Neural cell (in vitro differentiated cells): Measurements from ENCODE around the gene BCL11B. TPM values are rescaled to one million over a fixed set of nuclear protein-coding genes. Genes with fewer than 3 reads are reported as not detected.

Source experiments
- H2AFZ ChIP-seq: fragments of 200-600, 300-800 bp; sonication (generic), shearing (Covaris generic); 2 replicates; pipeline ENCODE4 v1.6.0; 2014; ENCODE audit warnings: low read depth, mild to moderate bottlenecking, antibody characterized with exemption, low read length, moderate library complexity
- H3F3A ChIP-seq: fragments of 200-600 bp; shearing (Covaris generic); 2 replicates; pipeline ENCODE4 v1.6.1; 2016; ENCODE audit warnings: mild to moderate bottlenecking, moderate library complexity, mixed read lengths, antibody characterized with exemption, low read length; ENCODE audit not compliant: insufficient read depth, poor library complexity, severe bottlenecking
- H3K27ac ChIP-seq: fragments of 200-600, 300-800 bp; sonication (generic), shearing (Covaris generic); 2 replicates; pipeline ENCODE4 v1.5.1; 2014; ENCODE audit warnings: mild to moderate bottlenecking, low read length, moderate library complexity
- H3K27me3 ChIP-seq: fragments of 300-800, 200-600 bp; sonication (generic), shearing (Covaris generic); 2 replicates; pipeline ENCODE4 v1.6.0; 2014; ENCODE audit warnings: mild to moderate bottlenecking, low read depth, low read length, moderate library complexity; ENCODE audit not compliant: insufficient read depth
- H3K36me3 ChIP-seq: fragments of 300-800, 200-600 bp; sonication (generic), shearing (Covaris generic); 2 replicates; pipeline ENCODE4 v1.5.1; 2014; ENCODE audit warnings: mild to moderate bottlenecking, antibody characterized with exemption, low read length, moderate library complexity; ENCODE audit not compliant: insufficient read depth
- H3K4me2 ChIP-seq: fragments of 300-800, 200-600 bp; sonication (generic), shearing (Covaris generic); 2 replicates; pipeline ENCODE4 v1.6.0; 2014; ENCODE audit warnings: mild to moderate bottlenecking, low read length
- H3K4me3 ChIP-seq: fragments of 300-800, 200-600 bp; sonication (generic), shearing (Covaris generic); 2 replicates; pipeline ENCODE4 v1.5.1; 2014; ENCODE audit warnings: mild to moderate bottlenecking, low read length, moderate library complexity
- H3K79me2 ChIP-seq: fragments of 200-600 bp; shearing (Covaris generic); replicated peaks from 2 replicates; pipeline ENCODE4 v1.6.0; 2014; ENCODE audit warnings: mild to moderate bottlenecking, low read length, moderate library complexity; ENCODE audit not compliant: insufficient read depth
- H3K9ac ChIP-seq: fragments of 300-800, 200-600 bp; sonication (generic), shearing (Covaris generic); 2 replicates; pipeline ENCODE4 v1.6.1; 2016; ENCODE audit warnings: mild to moderate bottlenecking, low read length, mixed read lengths
- H3K9me2 ChIP-seq: fragments of 200-600 bp; shearing (Covaris generic); 2 replicates; pipeline ENCODE4 v1.6.1; 2016; ENCODE audit warnings: mild to moderate bottlenecking, low read length, mixed read lengths; ENCODE audit not compliant: insufficient read depth
- H3K9me3 ChIP-seq: fragments of 200-600, 300-800 bp; sonication (generic), shearing (Covaris generic); 2 replicates; pipeline ENCODE4 v1.6.1; 2016; ENCODE audit warnings: mild to moderate bottlenecking, mixed run types, low read length, moderate library complexity, mixed read lengths
- H4K20me1 ChIP-seq: fragments of 200-600 bp; shearing (Covaris generic); 2 replicates; pipeline ENCODE4 v1.6.1; 2016; ENCODE audit warnings: mild to moderate bottlenecking, mixed run types; ENCODE audit not compliant: insufficient read depth
- EP300 ChIP-seq: fragments of 450-650 bp; conservative IDR thresholded peaks from 2 replicates; pipeline ENCODE4 v1.6.1; 2014; ENCODE audit warnings: antibody characterized with exemption, mild to moderate bottlenecking, moderate library complexity; ENCODE audit not compliant: poor library complexity, severe bottlenecking
- EZH2 ChIP-seq: fragments of 200-600, 300-800 bp; shearing (Covaris generic), sonication (generic); IDR thresholded peaks from 2 replicates; pipeline ENCODE4 v1.6.1; 2014; ENCODE audit warnings: antibody characterized with exemption, low read length, borderline replicate concordance, mild to moderate bottlenecking; ENCODE audit not compliant: insufficient read depth, poor library complexity, severe bottlenecking
- MXI1 ChIP-seq: fragments of 450-650 bp; conservative IDR thresholded peaks from 2 replicates; pipeline ENCODE4 v1.6.1; 2014; ENCODE audit warnings: antibody characterized with exemption, mild to moderate bottlenecking; ENCODE audit not compliant: poor library complexity, severe bottlenecking
- POLR2AphosphoS5 ChIP-seq: IDR thresholded peaks from 2 replicates; pipeline ENCODE4 v1.6.1; 2012
- RAD21 ChIP-seq: fragments of 450-650 bp; conservative IDR thresholded peaks from 2 replicates; pipeline ENCODE4 v1.6.1; 2014; ENCODE audit warnings: antibody characterized with exemption, mild to moderate bottlenecking, moderate library complexity
- SMC3 ChIP-seq: fragments of 450-650 bp; conservative IDR thresholded peaks from 2 replicates; pipeline ENCODE4 v1.6.1; 2014; ENCODE audit warnings: antibody characterized with exemption, mild to moderate bottlenecking, moderate library complexity; ENCODE audit not compliant: poor library complexity
- TAF1 ChIP-seq: IDR thresholded peaks from 2 replicates; pipeline ENCODE4 v1.6.1; 2012; ENCODE audit warnings: low read depth
- polyA plus RNA-seq: library from polyadenylated mRNA; depleted of rRNA; stranded (reverse); fragments of >200 nt; gene quantifications from 2 replicates; pipeline ENCODE4 v1.2.3, GENCODE V29; 2014
- TF ChIP-seq, protein P1 (sequence below): IDR thresholded peaks from 2 replicates; pipeline ENCODE4 v1.6.1; 2012; ENCODE audit warnings: borderline replicate concordance
- TF ChIP-seq, protein P2 (sequence below): fragments of 450-650 bp; IDR thresholded peaks from 2 replicates; pipeline ENCODE4 v1.5.1; 2014; ENCODE audit warnings: antibody characterized with exemption, mild to moderate bottlenecking, moderate library complexity; ENCODE audit not compliant: poor library complexity, severe bottlenecking

Gene BCL11B
- polyA plus RNA-seq, 1 donor from 2014 or later, result 104 TPM

DNA sequence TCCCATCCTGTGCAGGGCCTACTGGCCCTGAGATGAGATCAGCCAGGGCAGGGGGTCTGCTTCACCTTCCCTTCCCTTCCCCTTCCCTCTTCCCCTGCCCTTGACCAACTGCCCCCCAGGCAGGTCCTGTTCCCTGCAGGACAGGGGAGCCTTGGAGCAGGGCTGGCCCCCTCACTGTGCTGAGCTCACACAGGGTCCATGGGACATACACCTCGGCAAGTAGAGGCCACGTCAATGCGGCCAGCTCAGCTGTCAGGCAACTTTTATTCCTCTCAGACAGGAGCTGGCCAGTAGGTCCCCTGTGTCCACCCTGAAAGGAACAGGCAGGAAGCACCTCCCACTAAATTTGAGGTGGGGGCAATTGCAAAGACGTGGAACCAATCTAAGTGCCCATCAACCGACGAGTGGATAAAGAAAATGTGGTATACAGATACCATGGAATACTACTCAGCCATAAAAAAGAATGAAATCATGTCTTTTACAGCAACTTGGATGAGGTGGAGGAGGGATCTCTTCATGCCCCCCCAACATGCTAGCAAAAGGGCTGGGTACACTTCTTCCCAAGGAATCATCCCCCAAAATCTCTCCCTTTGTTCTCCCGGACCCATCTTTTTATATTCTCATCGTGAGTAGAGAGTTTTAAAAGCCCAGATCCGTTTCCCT, 148.7 kb downstream of the BCL11B start:
- H3K9ac ChIP-seq, result no peak overlapping the region
- no peaks in the 10 kb centered on the region for H3K79me2 ChIP-seq
- H3K4me2 ChIP-seq, result no peak overlapping the region
- H3F3A ChIP-seq, result no peaks in the 10 kb centered on the region
- no peak overlapping the region for H3K4me3 ChIP-seq
- H3K27me3 ChIP-seq, result no peaks in the 10 kb centered on the region
- no peak overlapping the region for H2AFZ ChIP-seq
- no peaks in the 10 kb centered on the region for H3K9me2 ChIP-seq
- H4K20me1 ChIP-seq, result no peaks in the 10 kb centered on the region
- H3K36me3 ChIP-seq, result no peaks in the 10 kb centered on the region
- TF ChIP-seq, protein P1, sequence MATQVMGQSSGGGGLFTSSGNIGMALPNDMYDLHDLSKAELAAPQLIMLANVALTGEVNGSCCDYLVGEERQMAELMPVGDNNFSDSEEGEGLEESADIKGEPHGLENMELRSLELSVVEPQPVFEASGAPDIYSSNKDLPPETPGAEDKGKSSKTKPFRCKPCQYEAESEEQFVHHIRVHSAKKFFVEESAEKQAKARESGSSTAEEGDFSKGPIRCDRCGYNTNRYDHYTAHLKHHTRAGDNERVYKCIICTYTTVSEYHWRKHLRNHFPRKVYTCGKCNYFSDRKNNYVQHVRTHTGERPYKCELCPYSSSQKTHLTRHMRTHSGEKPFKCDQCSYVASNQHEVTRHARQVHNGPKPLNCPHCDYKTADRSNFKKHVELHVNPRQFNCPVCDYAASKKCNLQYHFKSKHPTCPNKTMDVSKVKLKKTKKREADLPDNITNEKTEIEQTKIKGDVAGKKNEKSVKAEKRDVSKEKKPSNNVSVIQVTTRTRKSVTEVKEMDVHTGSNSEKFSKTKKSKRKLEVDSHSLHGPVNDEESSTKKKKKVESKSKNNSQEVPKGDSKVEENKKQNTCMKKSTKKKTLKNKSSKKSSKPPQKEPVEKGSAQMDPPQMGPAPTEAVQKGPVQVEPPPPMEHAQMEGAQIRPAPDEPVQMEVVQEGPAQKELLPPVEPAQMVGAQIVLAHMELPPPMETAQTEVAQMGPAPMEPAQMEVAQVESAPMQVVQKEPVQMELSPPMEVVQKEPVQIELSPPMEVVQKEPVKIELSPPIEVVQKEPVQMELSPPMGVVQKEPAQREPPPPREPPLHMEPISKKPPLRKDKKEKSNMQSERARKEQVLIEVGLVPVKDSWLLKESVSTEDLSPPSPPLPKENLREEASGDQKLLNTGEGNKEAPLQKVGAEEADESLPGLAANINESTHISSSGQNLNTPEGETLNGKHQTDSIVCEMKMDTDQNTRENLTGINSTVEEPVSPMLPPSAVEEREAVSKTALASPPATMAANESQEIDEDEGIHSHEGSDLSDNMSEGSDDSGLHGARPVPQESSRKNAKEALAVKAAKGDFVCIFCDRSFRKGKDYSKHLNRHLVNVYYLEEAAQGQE, result no peak
- TF ChIP-seq SMC3 (no peak), RAD21 (no peak), EZH2 (no peak), TAF1 (no peak), POLR2AphosphoS5 (no peak), EP300 (no peak), MXI1 (no peak)
- TF ChIP-seq, protein P2, sequence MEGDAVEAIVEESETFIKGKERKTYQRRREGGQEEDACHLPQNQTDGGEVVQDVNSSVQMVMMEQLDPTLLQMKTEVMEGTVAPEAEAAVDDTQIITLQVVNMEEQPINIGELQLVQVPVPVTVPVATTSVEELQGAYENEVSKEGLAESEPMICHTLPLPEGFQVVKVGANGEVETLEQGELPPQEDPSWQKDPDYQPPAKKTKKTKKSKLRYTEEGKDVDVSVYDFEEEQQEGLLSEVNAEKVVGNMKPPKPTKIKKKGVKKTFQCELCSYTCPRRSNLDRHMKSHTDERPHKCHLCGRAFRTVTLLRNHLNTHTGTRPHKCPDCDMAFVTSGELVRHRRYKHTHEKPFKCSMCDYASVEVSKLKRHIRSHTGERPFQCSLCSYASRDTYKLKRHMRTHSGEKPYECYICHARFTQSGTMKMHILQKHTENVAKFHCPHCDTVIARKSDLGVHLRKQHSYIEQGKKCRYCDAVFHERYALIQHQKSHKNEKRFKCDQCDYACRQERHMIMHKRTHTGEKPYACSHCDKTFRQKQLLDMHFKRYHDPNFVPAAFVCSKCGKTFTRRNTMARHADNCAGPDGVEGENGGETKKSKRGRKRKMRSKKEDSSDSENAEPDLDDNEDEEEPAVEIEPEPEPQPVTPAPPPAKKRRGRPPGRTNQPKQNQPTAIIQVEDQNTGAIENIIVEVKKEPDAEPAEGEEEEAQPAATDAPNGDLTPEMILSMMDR, result no peak
- H3K27ac ChIP-seq, result no peak overlapping the region
- no peaks in the 10 kb centered on the region for H3K9me3 ChIP-seq

DNA sequence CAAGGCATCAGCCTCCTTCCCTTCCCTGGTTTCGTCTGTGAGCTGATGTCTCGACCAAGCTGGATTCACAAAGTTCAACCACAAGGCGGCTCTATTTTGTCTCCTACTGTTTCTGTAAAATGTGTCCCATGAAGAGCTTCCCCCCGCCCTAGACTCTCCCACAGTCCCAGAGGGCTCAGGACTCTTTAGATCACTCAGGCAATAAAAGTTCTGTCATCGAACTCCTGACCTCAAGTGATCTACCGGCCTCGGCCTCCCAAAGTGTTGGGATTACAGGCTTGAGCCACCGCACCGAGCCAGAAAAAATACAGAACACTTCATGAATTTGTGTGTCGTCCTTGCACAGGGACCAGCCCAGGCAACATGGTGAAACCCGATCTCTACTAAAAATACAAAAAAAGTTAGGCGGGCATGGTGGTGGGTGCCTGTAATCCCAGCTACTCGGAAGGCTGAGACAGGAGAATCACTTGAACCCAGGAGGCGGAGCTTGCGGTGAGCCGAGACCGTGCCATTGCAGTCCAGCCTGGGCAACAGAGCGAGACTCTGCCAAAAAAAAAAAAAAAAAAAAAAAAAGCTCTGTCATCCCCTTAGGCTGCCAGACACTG, 149.4 kb downstream of the BCL11B start:
- no peaks in the 10 kb centered on the region for H3K27me3 ChIP-seq
- H3K36me3 ChIP-seq, result no peaks in the 10 kb centered on the region
- no peak overlapping the region for H3K4me3 ChIP-seq
- no peak overlapping the region for H2AFZ ChIP-seq
- H3K79me2 ChIP-seq, result no peaks in the 10 kb centered on the region
- H3K9me3 ChIP-seq, result no peaks in the 10 kb centered on the region
- H4K20me1 ChIP-seq, result no peaks in the 10 kb centered on the region
- TF ChIP-seq TAF1, result no peak
- TF ChIP-seq MXI1, result no peak
- TF ChIP-seq, protein P2, result no peak
- TF ChIP-seq, protein P1, result no peak
- no peak for TF ChIP-seq RAD21
- no peak for TF ChIP-seq EZH2
- no peak for TF ChIP-seq SMC3
- no peak for TF ChIP-seq POLR2AphosphoS5
- no peak for TF ChIP-seq EP300
- no peaks in the 10 kb centered on the region for H3F3A ChIP-seq
- H3K9me2 ChIP-seq, result no peaks in the 10 kb centered on the region
- no peak overlapping the region for H3K4me2 ChIP-seq
- no peak overlapping the region for H3K27ac ChIP-seq
- H3K9ac ChIP-seq, result no peak overlapping the region
